Medulla oblongata (tissue), 1 donor: Measurements from ENCODE around the gene CHPT1.

ENCODE experiments used
- DNase-seq: peaks from one replicate; pipeline ENCODE4 v3.0.0-alpha.2; 2015; ENCODE audit errors: extremely low spot score

The CHPT1 gene

GRCh38 chr12:101763246-101763931, 65.9 kb downstream of the CHPT1 start:
- peak; percentile 57 for DNase-seq

- DNase-seq: no peak
These were observed 66.8 kb downstream of the CHPT1 start for GRCh38 chr12:101764051-101764792.

- DNase-seq: no peak
These were observed 70.1 kb downstream of the CHPT1 start for GRCh38 chr12:101767537-101767936.

- DNase-seq: no peak
These were observed 71.3 kb downstream of the CHPT1 start for GRCh38 chr12:101768781-101769180.

GRCh38 chr12:101769865-101770264, 72.4 kb downstream of the CHPT1 start:
- no peak for DNase-seq

GRCh38 chr12:101772012-101772775, 74.8 kb downstream of the CHPT1 start:
- DNase-seq: peak; percentile 28

GRCh38 chr12:101773650-101774162, 76.3 kb downstream of the CHPT1 start:
- peak; percentile 89 for DNase-seq

GRCh38 chr12:101775816-101776215, 78.4 kb downstream of the CHPT1 start:
- DNase-seq: no peak

GRCh38 chr12:101777485-101777884, 80.0 kb downstream of the CHPT1 start:
- peak; percentile 75 for DNase-seq

GRCh38 chr12:101777978-101778377, 80.5 kb downstream of the CHPT1 start:
- DNase-seq: no peak
